HG02943 (cell line): Measurements from ENCODE around the gene CD8B2.
"Not testable (repeated sequence)": the region's sequence is repeated elsewhere in the genome, so short reads cannot be mapped to it uniquely, and the experiment has no call there.

ENCODE experiments used
- ATAC-seq: cut with Tn5 transposase; IDR thresholded peaks from one replicate; pipeline ENCODE4 v1.9.1; 2021; ENCODE audit warnings: mild to moderate bottlenecking, low read depth, moderate library complexity; ENCODE audit not compliant: unreplicated experiment

The CD8B2 gene

GRCh38 chr2:106486551-106487385 is at the start of gene CD8B2:
Gene CD8B2, plus strand, starts transcription at chr2:106487364. Its CDS starts 63 bp downstream, at chr2:106487427.
- not testable (repeated sequence) for ATAC-seq

- not testable (repeated sequence) for ATAC-seq
Measured at GRCh38 chr2:106461882-106462281, 25.3 kb upstream of the CD8B2 start.

GRCh38 chr2:106467516-106467915 is 19.6 kb upstream of the CD8B2 start:
- not testable (repeated sequence) for ATAC-seq

- not testable (repeated sequence) for ATAC-seq
Measured at GRCh38 chr2:106468107-106468506, 19.1 kb upstream of the CD8B2 start, which contains the start of gene RGPD3. Gene RGPD3, minus strand, starts transcription at chr2:106468413. Its CDS starts 125 bp downstream, at chr2:106468288.

DNA sequence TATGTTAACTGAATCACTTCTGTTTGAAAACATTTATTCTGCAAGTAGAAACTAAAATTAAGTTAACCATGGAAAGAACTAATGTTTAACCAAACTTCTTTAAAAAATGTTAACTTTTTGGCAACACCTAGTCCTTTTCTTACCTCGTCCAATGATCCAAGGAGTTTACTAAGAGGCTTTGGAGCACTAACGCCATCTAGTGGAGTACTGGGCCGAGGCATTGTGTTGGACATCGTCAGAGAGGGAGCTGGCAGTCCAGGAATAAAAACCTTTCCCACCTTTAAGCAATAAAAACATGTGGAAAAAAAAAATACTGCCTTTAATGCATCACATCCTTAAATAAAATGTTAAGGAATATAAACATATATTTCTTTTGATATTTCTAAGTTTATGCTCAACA is 16.5 kb upstream of the CD8B2 start:
- not testable (repeated sequence) for ATAC-seq

DNA sequence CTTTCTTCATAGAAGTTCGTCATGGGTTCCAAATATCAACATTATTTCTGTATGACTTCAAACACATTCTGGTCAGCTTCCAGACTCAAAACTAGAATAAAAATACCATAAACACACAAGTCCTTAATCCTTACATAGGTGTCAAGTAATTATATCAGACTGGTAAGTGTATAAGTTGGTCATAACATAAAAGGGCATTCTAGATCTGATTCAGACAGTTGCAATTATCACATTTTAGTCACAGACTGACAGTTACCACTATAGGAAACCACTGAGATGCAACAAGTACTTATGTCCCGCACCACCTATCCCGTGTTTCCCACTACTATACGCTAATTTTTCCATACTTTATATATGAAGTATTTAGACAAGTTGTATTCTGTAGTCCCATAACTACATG is 9.5 kb upstream of the CD8B2 start:
- not testable (repeated sequence) for ATAC-seq

GRCh38 chr2:106479563-106479962 is 7.6 kb upstream of the CD8B2 start:
- not testable (repeated sequence) for ATAC-seq

- not testable (repeated sequence) for ATAC-seq
Measured at GRCh38 chr2:106487386-106488191, 425 bp downstream of the CD8B2 start.

DNA sequence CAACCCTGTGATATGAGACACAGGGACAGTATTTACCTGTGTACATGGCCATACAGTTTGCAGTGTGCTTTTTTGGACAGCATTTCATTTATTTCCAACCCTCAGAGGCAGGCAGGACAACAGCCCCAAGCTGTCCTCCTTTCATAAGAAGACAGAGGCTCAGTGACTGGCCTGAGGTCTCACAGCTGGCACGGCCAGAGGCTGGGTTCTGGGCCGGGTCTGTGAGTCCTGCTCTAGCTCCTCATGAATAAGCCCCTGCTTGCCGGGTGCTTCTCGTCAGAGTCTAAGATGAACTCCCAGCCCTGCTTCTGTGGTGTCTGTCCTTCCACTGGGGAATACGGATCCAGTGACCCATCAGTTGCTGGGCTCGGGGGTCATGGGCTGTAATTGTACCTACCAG is 2.5 kb downstream of the CD8B2 start:
- not testable (repeated sequence) for ATAC-seq

DNA sequence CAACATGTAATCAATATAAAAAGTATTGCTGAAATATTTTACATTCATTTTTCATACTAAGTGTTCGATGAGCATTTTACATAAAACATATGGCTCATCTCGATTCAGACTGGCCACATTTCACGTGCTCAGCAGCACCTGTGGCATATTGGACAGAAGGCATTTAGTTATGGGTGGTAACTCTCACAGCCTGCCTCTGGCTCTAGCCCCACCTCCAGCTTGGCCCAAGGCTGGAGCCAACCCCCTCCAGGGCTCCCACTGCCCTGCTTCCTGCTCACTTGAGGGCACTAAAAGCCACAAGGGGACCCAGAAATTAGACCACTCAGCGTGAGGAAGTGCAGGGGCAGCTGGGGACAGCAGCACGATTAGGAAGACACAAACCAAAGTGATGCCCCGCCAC is 5.2 kb downstream of the CD8B2 start:
- not testable (repeated sequence) for ATAC-seq

GRCh38 chr2:106492913-106493312 is 5.7 kb downstream of the CD8B2 start:
- not testable (repeated sequence) for ATAC-seq

DNA sequence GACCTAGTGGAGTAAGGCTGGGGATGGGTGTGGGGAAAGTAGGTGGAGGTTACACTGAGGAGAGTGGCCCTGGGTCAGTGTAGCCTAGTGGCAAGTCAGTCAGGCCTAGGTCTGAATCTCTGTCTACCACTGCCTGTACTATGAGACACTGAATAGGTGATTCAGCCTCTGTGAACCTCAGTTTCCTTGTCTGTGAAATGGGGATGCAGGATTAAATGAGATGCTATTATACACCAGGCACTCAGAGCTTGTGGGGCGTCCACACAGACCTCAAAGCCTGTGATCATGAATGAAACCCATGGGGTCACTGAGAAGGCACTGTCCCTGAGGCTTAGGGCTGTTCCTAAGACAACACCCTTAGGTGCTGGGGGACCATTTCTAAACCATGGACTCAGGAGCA is 11.4 kb downstream of the CD8B2 start:
- ATAC-seq: not testable (repeated sequence)

DNA sequence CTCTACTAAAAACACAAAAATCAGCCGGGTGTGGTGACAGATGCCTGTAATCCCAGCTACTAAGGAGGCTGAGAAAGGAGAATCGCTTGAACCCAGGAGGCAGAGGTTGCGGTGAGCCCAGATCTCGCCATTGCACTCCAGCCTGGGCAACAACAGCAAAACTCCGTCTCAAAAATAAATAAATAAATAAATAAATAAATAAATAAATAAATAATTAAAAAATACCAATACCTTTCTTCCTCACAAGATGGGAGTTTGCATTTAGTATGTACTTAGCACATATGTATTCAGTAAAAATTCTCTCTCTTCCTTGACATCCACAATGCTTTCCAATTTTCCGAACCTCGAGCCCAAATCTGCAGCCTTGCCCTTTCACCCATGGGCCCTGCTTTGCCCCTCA is 13.2 kb downstream of the CD8B2 start:
- ATAC-seq: not testable (repeated sequence)

- ATAC-seq: not testable (repeated sequence)
Measured at GRCh38 chr2:106502351-106502750, 15.2 kb downstream of the CD8B2 start.

- ATAC-seq: not testable (repeated sequence)
Measured at GRCh38 chr2:106504192-106504591, 17.0 kb downstream of the CD8B2 start.

GRCh38 chr2:106504787-106505186 is 17.6 kb downstream of the CD8B2 start:
- not testable (repeated sequence) for ATAC-seq

DNA sequence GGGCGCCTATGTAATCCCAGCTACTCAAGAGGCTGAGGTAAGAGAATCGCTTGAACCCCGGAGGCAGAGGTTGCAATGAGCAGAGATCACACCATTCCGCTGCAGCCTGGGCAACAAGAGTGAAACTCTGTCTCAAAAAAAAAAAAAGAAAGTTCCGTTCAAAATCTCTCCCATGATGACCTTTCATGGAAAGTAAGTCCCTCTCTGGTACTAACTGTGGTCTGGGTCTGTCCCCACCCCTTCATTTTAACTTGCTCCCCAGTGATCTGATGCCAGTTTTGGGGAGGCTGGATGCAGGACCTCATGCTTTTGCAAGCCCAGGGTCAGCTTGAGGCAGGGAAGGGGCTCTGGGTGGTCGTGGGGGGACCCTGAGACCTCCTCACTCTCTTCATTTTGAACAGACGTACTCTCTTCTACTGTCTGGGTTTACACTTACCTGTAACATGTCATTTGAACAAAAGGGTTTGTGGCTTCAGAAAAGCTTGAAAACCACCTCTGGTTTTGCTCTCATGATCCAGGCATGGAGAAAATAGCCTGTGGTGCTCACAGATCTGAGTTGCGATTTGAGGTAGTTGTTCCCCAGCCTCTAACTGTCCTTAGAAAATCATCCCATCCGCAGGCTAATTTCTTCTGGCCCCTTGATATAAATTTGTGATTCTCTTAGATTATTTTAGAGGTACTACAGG is 19.0 kb downstream of the CD8B2 start:
- not testable (repeated sequence) for ATAC-seq

DNA sequence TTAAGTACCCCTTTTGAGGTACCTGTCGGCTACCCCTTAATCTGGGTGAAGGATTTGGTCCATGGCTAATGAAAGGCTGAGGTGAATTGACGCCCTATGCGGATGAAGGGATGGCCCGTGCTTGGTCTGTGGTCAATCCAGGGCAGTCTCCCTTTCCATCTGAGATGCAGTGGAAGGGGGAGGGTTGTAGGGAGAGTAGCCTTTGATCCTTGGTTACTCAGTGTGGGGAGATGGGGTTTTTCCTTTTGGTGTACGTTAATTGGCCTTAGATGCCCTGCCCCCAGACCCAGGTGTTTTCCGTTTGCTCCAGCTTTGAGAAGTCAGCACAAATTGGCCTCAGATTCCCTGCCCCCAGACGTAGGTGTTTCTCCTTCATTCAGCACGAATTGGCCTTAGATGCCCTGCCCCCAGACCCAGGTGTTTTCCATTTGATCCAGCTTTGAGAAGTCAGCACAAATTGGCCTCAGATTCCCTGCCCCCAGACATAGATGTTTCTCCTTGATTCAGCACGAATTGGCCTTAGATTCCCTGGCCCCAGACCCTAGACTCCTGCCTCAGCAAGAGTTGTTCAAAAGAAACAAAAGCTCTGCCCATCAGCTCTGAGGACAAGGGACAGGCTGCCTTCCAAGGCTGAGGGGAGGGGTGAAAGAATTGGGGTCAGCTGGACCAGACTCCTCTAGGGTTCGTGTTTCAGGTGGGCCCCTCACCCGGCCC is 21.7 kb downstream of the CD8B2 start:
- ATAC-seq: not testable (repeated sequence)

DNA sequence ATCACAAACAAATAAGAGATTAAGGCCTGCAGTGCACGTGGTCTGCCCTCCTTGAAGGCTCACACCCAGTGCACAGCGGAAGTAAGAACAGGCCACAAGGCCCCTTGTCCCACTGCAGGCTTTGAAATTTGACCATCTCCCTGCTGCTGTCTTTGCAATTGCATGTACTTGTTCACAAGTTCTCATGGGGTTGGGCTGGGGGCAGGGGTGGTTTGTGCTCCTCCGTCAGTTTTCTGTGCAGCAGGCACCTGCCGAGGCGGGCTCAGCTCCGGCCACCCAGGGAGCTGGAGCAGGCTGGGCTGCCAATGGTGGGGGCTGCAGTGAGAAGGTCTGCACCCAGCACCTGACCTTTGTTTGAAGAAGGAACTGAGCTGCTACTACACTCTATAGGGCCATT is 22.2 kb downstream of the CD8B2 start:
- ATAC-seq: not testable (repeated sequence)

DNA sequence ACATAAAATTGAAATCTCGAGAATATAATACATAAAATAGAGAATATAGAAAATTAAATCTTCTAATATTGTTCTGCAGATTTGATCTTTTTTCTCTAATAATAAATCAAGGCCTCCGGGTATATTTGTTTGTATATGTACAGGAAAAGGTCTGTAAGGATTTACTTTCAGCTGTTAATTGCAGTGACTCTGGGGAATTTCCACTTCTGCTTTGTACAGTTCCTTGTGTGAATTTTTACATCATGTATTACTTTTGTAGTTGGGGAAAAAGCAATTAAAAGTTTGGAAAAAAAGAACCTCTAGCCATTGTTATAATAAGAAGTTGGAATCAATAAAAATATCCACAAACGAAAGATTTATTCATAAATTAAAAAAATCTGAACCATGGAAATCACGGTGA is 23.6 kb downstream of the CD8B2 start:
- not testable (repeated sequence) for ATAC-seq
